ENCODE data around the gene TSC2.

DNA sequence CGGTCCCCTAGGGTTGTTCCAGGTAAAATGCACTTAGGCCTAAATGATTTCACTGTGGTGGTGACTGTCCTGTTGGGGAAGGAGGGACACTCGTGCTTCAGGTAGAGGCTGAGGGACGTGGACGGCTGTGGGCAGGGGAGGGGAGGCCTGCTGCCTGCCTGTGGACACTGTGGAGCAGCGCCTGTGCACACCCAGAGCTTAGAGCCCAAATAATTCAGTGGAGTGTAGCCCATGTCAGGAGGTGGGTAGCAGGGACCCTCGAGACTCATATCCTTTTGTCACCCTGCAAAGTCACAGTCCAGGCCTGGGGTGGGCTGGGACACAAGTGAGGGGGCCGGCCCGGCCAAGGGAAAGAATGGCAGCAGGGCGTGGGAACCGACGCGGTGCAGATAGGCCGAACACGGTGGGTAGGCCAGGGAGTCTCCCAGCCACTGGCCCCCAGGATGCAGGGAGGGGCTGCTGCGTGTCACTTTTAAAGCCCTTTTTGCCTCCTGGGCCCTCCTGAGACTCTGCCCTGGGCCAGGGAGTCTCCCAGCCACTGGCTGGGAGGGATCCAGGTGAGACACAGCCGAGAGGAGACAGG lies 21.8 kb upstream of the TSC2 start:
- TF ChIP-seq, protein P1, sequence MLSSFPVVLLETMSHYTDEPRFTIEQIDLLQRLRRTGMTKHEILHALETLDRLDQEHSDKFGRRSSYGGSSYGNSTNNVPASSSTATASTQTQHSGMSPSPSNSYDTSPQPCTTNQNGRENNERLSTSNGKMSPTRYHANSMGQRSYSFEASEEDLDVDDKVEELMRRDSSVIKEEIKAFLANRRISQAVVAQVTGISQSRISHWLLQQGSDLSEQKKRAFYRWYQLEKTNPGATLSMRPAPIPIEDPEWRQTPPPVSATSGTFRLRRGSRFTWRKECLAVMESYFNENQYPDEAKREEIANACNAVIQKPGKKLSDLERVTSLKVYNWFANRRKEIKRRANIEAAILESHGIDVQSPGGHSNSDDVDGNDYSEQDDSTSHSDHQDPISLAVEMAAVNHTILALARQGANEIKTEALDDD (IDR thresholded peaks at IDR 0.05) = no peak
- no peak for TF ChIP-seq NR1H2 (CRISPR knock-in tag; IDR thresholded peaks at IDR 0.05)
- TF ChIP-seq, protein P2, sequence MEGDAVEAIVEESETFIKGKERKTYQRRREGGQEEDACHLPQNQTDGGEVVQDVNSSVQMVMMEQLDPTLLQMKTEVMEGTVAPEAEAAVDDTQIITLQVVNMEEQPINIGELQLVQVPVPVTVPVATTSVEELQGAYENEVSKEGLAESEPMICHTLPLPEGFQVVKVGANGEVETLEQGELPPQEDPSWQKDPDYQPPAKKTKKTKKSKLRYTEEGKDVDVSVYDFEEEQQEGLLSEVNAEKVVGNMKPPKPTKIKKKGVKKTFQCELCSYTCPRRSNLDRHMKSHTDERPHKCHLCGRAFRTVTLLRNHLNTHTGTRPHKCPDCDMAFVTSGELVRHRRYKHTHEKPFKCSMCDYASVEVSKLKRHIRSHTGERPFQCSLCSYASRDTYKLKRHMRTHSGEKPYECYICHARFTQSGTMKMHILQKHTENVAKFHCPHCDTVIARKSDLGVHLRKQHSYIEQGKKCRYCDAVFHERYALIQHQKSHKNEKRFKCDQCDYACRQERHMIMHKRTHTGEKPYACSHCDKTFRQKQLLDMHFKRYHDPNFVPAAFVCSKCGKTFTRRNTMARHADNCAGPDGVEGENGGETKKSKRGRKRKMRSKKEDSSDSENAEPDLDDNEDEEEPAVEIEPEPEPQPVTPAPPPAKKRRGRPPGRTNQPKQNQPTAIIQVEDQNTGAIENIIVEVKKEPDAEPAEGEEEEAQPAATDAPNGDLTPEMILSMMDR (IDR thresholded peaks at IDR 0.05 in 2 of 3, conservative IDR thresholded peaks at IDR 0.05 in 1 of 3; ENCODE audit: insufficient read depth in 2 of 3, low read depth in 1 of 3, low read length in 3 of 3) = no peak
- no peak for TF ChIP-seq FUS (optimal IDR thresholded peaks at IDR 0.05; ENCODE audit: low read depth, low read length)
- no peak for TF ChIP-seq ZNF3 (CRISPR knock-in tag; IDR thresholded peaks at IDR 0.05)
- no peak for TF ChIP-seq YY1 (IDR thresholded peaks at IDR 0.05; ENCODE audit: borderline replicate concordance in 1 of 3, control insufficient read depth in 1 of 3, extremely low read depth in 1 of 3, insufficient read depth in 3 of 3, insufficient read length in 1 of 3, insufficient replicate concordance in 2 of 3, low read depth in 1 of 3, low read length in 2 of 3)
- no peak for TF ChIP-seq SIN3A (IDR thresholded peaks at IDR 0.05; ENCODE audit: borderline replicate concordance in 2 of 2, control insufficient read depth in 1 of 2, low read depth in 2 of 2, low read length in 2 of 2)
- TF ChIP-seq, protein P3, sequence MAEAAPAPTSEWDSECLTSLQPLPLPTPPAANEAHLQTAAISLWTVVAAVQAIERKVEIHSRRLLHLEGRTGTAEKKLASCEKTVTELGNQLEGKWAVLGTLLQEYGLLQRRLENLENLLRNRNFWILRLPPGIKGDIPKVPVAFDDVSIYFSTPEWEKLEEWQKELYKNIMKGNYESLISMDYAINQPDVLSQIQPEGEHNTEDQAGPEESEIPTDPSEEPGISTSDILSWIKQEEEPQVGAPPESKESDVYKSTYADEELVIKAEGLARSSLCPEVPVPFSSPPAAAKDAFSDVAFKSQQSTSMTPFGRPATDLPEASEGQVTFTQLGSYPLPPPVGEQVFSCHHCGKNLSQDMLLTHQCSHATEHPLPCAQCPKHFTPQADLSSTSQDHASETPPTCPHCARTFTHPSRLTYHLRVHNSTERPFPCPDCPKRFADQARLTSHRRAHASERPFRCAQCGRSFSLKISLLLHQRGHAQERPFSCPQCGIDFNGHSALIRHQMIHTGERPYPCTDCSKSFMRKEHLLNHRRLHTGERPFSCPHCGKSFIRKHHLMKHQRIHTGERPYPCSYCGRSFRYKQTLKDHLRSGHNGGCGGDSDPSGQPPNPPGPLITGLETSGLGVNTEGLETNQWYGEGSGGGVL (CRISPR knock-in tag; IDR thresholded peaks at IDR 0.05) = no peak
- TF ChIP-seq POLR2A (conservative IDR thresholded peaks at IDR 0.05) = no peak
- no peak for TF ChIP-seq SIRT6 (IDR thresholded peaks at IDR 0.05; ENCODE audit: low read depth, low read length)
- TF ChIP-seq POLR2AphosphoS5 (IDR thresholded peaks at IDR 0.05; ENCODE audit: control insufficient read depth, insufficient read depth, low read depth, low read length) = no peak
- TF ChIP-seq CHD1 (IDR thresholded peaks at IDR 0.05; ENCODE audit: low read length) = no peak
- no peak for TF ChIP-seq HDAC2 (IDR thresholded peaks at IDR 0.05)
- no peak for TF ChIP-seq NFIX (CRISPR knock-in tag; IDR thresholded peaks at IDR 0.05; ENCODE audit: low read depth)

Measured in K562 (cell line).